GM23248 (cell line): ENCODE results near the gene RNF125. TPM values are rescaled to one million over a fixed set of nuclear protein-coding genes. Genes with fewer than 3 reads are reported as not detected.

Experiments
- DNase-seq: peaks from one replicate; pipeline ENCODE4 v3.0.0-alpha.2; 2015
- H2AFZ ChIP-seq: fragments of 200-600 bp; sonication (generic); 2 replicates; pipeline ENCODE4 v1.6.1; 2016; ENCODE audit warnings: antibody characterized with exemption
- H3F3A ChIP-seq: fragments of 200-600 bp; sonication (generic); 2 replicates; pipeline ENCODE4 v1.6.1; 2016; ENCODE audit warnings: mild to moderate bottlenecking, antibody characterized with exemption, mixed run types; ENCODE audit not compliant: insufficient read depth
- H3K27ac ChIP-seq: fragments of 200-600 bp; sonication (generic); 2 replicates; pipeline ENCODE4 v1.5.1; 2016; ENCODE audit warnings: mild to moderate bottlenecking
- H3K27me3 ChIP-seq: fragments of 200-600 bp; sonication (generic); replicated peaks from 2 replicates; pipeline ENCODE4 v1.6.1; 2016; ENCODE audit warnings: mild to moderate bottlenecking; ENCODE audit not compliant: insufficient read depth
- H3K36me3 ChIP-seq: fragments of 200-600 bp; sonication (generic); 2 replicates; pipeline ENCODE4 v1.6.1; 2016; ENCODE audit warnings: low read depth, mild to moderate bottlenecking
- H3K4me1 ChIP-seq: fragments of 200-600 bp; sonication (generic); 2 replicates; pipeline ENCODE4 v1.6.1; 2016; ENCODE audit warnings: mild to moderate bottlenecking; ENCODE audit not compliant: insufficient read depth
- H3K4me2 ChIP-seq: fragments of 200-600 bp; sonication (generic); one replicate; pipeline ENCODE4 v1.6.1; 2016; ENCODE audit warnings: mild to moderate bottlenecking; ENCODE audit not compliant: unreplicated experiment
- H3K4me3 ChIP-seq: fragments of 200-600 bp; sonication (generic); 2 replicates; pipeline ENCODE4 v1.5.1; 2016; ENCODE audit warnings: mild to moderate bottlenecking
- H3K79me2 ChIP-seq: fragments of 200-600 bp; sonication (generic); 2 replicates; pipeline ENCODE4 v1.6.1; 2016; ENCODE audit warnings: mild to moderate bottlenecking; ENCODE audit not compliant: insufficient read depth
- H3K9ac ChIP-seq: fragments of 200-600 bp; sonication (generic); 2 replicates; pipeline ENCODE4 v1.6.1; 2016; ENCODE audit warnings: mild to moderate bottlenecking
- H3K9me2 ChIP-seq: fragments of 200-600 bp; sonication (generic); 2 replicates; pipeline ENCODE4 v1.6.1; 2016; ENCODE audit warnings: mixed run types, mild to moderate bottlenecking, moderate library complexity; ENCODE audit not compliant: insufficient read depth
- H3K9me3 ChIP-seq: fragments of 200-600 bp; sonication (generic); one replicate; pipeline ENCODE4 v1.6.1; 2017; ENCODE audit warnings: low read depth
- H4K20me1 ChIP-seq: fragments of 200-600 bp; sonication (generic); 2 replicates; pipeline ENCODE4 v1.6.0; 2016; ENCODE audit not compliant: insufficient read depth
- EZH2 ChIP-seq: fragments of 200-600 bp; sonication (generic); IDR thresholded peaks from 2 replicates; pipeline ENCODE4 v1.6.1; 2018; ENCODE audit warnings: antibody characterized with exemption, mild to moderate bottlenecking; ENCODE audit not compliant: insufficient read depth, poor library complexity, severe bottlenecking
- EZH2phosphoT487 ChIP-seq: fragments of 200-600 bp; sonication (generic); IDR thresholded peaks from 2 replicates; pipeline ENCODE4 v1.6.1; 2018; ENCODE audit warnings: antibody characterized with exemption, moderate library complexity, mild to moderate bottlenecking, low read depth; ENCODE audit not compliant: insufficient read depth
- WGBS, 2 experiments: methylation state at CpG; one replicate each; pipeline ENCODE4 v1.1.6; 2015 to 2017; ENCODE audit warnings: low lambda C conversion rate in 2 of 2, low coverage in 1 of 2; ENCODE audit errors: missing lambda C conversion rate in 2 of 2; 5-methylcytosine and 5-hydroxymethylcytosine counted together
- in situ Hi-C: fragments of 300-500 bp; cut with MboI; formaldehyde crosslinking; loops from 2 replicates; pipeline ENCODE4 v1.15.0; 2020
- polyA plus RNA-seq: library from polyadenylated mRNA; unstranded; fragments of >200 nt; fragmentation: Nextera tagmentation; extraction: Ambion mirVana; gene quantifications from 2 replicates; pipeline ENCODE4 v1.2.1, GENCODE V29; 2016
- total RNA-seq: library from RNA; depleted of rRNA; stranded (reverse); fragments of >200 nt; shearing (Covaris generic); gene quantifications from 2 replicates; pipeline ENCODE4 v1.2.3, GENCODE V29; 2014

Gene RNF125
- total and polyA plus RNA-seq, 2 experiments from 2014 or later = 0.18 to 0.32 TPM

- Histone ChIP-seq H3K9ac (no peak overlapping the region), H3F3A (no peaks in the 10 kb centered on the region), H3K9me2 (no peaks in the 10 kb centered on the region), H3K4me3 (no peak overlapping the region), H3K4me2 (no peak overlapping the region), H3K36me3 (no peaks in the 10 kb centered on the region), H3K27me3 (0 out of 2 replicates have a peak, but pooled peaks cover under 1% of the 10 kb centered on the region), H2AFZ (no peak overlapping the region), H3K4me1 (no peaks in the 10 kb centered on the region), H3K79me2 (no peaks in the 10 kb centered on the region), H3K27ac (no peak overlapping the region), H4K20me1 (no peaks in the 10 kb centered on the region), H3K9me3 (no peaks in the 10 kb centered on the region)
- WGBS, 2 experiments = 69 to 71% methylated on average over 2 of the region's 2 CpGs
- TF ChIP-seq EZH2phosphoT487 (no peak), EZH2 (no peak)
- no peak for DNase-seq
- in situ Hi-C loops = no loop called here
These were observed 3.3 kb downstream of the RNF125 start for GRCh38 chr18:32021756-32022564.

- Histone ChIP-seq H3K4me2 (no peak overlapping the region), H3K27ac (no peak overlapping the region), H2AFZ (no peak overlapping the region), H3F3A (no peaks in the 10 kb centered on the region), H3K9ac (no peak overlapping the region), H3K36me3 (no peaks in the 10 kb centered on the region), H3K27me3 (no peaks in the 10 kb centered on the region), H3K4me3 (no peak overlapping the region), H4K20me1 (no peaks in the 10 kb centered on the region), H3K9me2 (no peaks in the 10 kb centered on the region), H3K4me1 (no peaks in the 10 kb centered on the region), H3K79me2 (no peaks in the 10 kb centered on the region), H3K9me3 (no peaks in the 10 kb centered on the region)
- TF ChIP-seq EZH2 (no peak), EZH2phosphoT487 (no peak)
- DNase-seq = no peak
- 96 to 100% methylated on average over 2 of the region's 2 CpGs for WGBS, 2 experiments
- in situ Hi-C loops = no loop called here
These were observed 7.1 kb downstream of the RNF125 start for GRCh38 chr18:32025744-32026143.

GRCh38 chr18:32026491-32027086 is 8.0 kb downstream of the RNF125 start:
- Histone ChIP-seq H3K27ac (no peak overlapping the region), H2AFZ (no peak overlapping the region), H4K20me1 (no peaks in the 10 kb centered on the region), H3K9ac (no peak overlapping the region), H3K9me2 (no peaks in the 10 kb centered on the region), H3K4me3 (no peak overlapping the region), H3K27me3 (no peaks in the 10 kb centered on the region), H3K9me3 (no peaks in the 10 kb centered on the region), H3K79me2 (no peaks in the 10 kb centered on the region), H3K36me3 (no peaks in the 10 kb centered on the region), H3K4me1 (no peaks in the 10 kb centered on the region), H3F3A (no peaks in the 10 kb centered on the region), H3K4me2 (no peak overlapping the region)
- in situ Hi-C loops = no loop called here
- TF ChIP-seq EZH2phosphoT487 (no peak), EZH2 (no peak)
- 65 to 66% methylated on average over 4 of the region's 4 CpGs for WGBS, 2 experiments
- no peak for DNase-seq

GRCh38 chr18:32029558-32029957 is 10.9 kb downstream of the RNF125 start:
- Histone ChIP-seq H3K4me3 (no peak overlapping the region), H3F3A (no peaks in the 10 kb centered on the region), H3K4me1 (no peaks in the 10 kb centered on the region), H4K20me1 (no peaks in the 10 kb centered on the region), H3K27me3 (no peaks in the 10 kb centered on the region), H3K4me2 (no peak overlapping the region), H3K36me3 (no peaks in the 10 kb centered on the region), H3K27ac (no peak overlapping the region), H3K9ac (no peak overlapping the region), H3K79me2 (no peaks in the 10 kb centered on the region), H3K9me2 (no peaks in the 10 kb centered on the region), H3K9me3 (no peaks in the 10 kb centered on the region), H2AFZ (no peak overlapping the region)
- 80 to 87% methylated on average over 1 of the region's 1 CpG for WGBS, 2 experiments
- in situ Hi-C loops = no loop called here
- TF ChIP-seq EZH2 (no peak), EZH2phosphoT487 (no peak)
- DNase-seq = no peak
